GM19372 (cell line): ENCODE results near the gene CHIC2.
"Not testable (repeated sequence)": the region's sequence is repeated elsewhere in the genome, so short reads cannot be mapped to it uniquely, and the experiment has no call there.

ENCODE experiments used
- ATAC-seq: cut with Tn5 transposase; IDR thresholded peaks from one replicate; pipeline ENCODE4 v1.9.1; 2021; ENCODE audit warnings: mild to moderate bottlenecking, low read depth, moderate library complexity; ENCODE audit not compliant: unreplicated experiment

The CHIC2 gene

GRCh38 chr4:54064317-54065111 lies at the start of gene CHIC2:
Gene CHIC2, minus strand, starts transcription at chr4:54064605. Its CDS starts 305 bp downstream, at chr4:54064300.
- peak; percentile 96 for ATAC-seq

GRCh38 chr4:54113206-54113605 lies 48.8 kb upstream of the CHIC2 start:
- not testable (repeated sequence) for ATAC-seq

DNA sequence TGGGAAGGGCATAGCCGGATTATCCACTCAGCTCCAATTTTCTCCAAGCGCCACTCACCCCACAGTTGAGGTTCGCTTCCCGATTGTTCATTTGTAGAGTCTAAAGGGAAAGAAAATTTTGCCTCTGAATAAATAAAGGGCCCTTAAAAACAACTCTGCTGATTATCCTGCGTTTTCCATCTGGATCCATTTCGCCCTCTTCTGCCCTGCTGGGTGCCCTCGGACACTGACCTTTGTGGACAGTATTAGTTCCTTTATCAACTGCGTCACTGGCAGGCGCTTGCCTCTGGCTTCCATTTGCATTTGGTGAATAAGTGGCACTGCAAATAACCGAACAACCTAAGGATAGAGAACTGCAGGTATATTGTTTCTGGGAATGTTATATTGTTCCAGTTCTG lies 45.6 kb upstream of the CHIC2 start:
- ATAC-seq = no peak

GRCh38 chr4:54109241-54110018 lies 45.0 kb upstream of the CHIC2 start:
- no peak for ATAC-seq

DNA sequence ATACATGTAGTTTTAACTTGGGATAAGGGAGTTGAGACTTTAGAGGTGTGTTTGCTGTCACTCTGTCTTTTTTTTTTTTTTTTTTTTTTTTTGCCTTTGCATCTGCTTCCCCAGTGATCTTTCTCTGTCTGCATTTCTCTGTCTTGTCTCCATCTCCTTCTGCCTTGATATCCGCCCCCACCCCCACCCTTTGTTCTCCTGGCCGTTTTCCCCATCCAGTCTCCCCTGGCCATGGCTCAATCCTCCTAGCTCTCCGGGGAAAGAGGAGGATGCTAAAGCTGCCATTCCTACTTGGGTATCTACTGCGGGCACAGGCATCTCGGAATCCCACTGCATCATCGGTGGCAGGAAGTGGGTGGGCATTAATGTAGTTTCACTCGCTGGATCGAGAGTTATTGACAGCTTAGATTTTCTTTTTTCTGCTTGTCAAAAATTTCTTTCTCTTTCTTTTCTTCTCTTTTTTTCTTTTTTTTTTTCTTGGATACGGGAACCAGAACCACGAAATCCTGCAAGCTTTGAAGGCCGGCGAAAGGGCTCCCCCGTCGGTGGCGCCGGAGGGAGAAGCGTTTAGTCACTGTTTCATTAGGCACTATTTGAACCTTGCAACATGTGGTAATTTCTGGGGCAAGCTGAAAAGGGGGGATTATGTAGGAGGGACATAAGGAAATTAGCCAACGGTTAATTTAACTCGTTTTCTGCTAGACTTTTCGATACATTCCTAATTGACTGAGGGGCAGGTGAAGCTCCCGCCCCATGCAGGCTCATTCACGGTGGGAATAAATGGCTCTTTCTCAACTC lies 43.7 kb upstream of the CHIC2 start:
- no peak for ATAC-seq

- ATAC-seq = peak; percentile 51
Measured at GRCh38 chr4:54104907-54105306, 40.5 kb upstream of the CHIC2 start.

- no peak for ATAC-seq
Measured at GRCh38 chr4:54103190-54103574, 38.8 kb upstream of the CHIC2 start.

DNA sequence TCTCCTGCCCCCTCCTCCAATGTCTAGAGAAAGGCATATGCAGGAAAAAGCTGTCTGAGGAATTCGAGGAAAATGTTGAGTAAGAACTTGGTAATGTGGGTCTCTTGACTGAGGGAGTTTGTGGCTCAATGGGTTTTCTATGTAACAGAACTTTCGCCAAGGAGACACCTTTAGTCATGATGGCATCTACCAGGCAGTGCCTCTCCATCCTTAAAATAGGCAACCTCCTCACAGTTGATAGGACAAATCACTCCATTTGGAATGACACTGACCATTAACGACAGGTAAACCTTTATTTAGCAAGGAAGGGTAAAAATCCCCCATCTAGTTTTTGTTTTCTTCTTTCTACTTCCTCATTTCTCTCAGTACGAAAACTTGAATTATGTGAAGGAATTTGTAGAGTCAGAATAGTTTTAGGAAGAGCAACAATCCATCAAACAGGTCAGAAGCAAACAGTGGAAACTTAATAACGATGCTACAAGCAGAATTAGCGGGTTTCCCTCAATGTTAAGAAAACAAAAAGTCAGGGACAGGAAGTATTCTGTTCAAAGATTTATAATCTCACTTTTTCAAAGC lies 38.2 kb upstream of the CHIC2 start:
- no peak for ATAC-seq

DNA sequence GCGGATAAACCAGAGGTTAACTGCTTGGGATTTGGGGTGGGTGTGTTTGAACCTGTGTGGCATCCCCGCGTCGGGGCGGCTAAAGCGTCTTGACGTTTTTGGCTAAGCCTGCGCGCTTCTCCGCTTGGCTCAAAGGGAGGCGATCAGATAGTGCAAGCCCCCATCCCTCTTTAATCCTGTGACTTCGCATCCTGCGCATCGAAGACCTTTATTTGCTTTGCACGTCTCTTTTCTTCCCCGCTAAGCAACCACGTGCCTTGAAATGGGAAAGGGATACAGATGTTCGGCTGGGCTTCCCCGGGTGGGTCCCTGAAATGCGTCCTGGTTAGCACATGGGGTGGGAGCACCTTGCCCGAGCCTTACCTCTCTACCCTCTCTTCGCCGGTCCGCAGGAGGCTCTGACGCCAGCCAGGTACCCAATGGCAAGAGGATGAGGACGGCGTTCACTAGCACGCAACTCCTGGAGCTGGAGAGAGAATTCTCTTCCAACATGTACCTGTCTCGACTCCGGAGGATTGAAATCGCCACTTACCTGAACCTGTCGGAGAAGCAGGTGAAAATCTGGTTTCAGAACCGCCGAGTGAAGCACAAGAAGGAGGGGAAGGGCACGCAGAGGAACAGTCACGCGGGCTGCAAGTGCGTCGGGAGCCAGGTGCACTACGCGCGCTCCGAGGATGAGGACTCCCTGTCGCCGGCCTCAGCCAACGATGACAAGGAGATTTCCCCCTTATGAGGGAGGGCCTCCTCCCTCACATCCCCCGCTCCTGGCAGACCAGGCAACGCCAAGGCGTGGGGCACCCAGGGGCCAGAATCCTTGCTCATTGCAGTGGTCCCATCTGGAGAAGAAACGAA lies 37.0 kb upstream of the CHIC2 start:
- no peak for ATAC-seq

GRCh38 chr4:54100595-54101189 lies 36.3 kb upstream of the CHIC2 start:
- ATAC-seq = no peak

DNA sequence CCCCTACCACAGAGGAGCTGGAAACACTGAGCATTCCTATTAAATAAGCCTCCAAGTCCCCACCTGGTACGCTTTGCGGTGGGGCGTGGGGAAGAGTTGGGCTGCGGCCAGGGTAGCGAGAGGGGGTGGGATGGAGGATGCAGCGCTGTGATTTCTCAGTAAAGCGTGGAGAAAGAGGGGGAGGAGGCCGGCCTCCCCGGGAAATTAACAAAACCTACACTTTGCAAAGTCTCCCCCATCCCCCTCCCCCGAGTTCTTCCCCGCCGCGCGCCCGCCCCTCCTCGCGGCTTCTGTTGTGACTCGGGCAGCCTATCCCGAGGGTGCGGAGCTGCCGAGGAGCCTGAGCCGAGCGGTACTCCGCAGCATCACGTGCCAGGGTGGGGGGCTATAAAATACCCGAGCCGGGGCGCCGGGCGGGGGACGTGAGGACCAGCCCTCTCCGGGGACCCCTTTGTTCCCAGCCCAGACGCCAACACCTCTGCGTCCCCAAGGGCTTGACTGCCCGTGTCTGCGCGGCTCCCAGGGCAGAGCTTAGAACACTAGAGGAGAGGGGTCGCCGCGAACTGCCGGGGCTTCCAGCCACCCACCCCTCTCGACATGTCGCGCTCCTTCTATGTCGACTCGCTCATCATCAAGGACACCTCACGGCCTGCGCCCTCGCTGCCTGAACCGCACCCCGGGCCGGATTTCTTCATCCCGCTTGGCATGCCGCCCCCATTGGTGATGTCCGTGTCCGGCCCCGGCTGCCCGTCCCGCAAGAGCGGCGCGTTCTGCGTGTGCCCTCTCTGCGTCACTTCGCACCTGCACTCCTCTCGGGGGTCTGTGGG lies 35.6 kb upstream of the CHIC2 start, which contains the start of gene GSX2:
Gene GSX2, plus strand, starts transcription at position 416 of the 827 bp plus-strand sequence. Its CDS starts 182 bp downstream, at position 598.
- ATAC-seq = no peak

DNA sequence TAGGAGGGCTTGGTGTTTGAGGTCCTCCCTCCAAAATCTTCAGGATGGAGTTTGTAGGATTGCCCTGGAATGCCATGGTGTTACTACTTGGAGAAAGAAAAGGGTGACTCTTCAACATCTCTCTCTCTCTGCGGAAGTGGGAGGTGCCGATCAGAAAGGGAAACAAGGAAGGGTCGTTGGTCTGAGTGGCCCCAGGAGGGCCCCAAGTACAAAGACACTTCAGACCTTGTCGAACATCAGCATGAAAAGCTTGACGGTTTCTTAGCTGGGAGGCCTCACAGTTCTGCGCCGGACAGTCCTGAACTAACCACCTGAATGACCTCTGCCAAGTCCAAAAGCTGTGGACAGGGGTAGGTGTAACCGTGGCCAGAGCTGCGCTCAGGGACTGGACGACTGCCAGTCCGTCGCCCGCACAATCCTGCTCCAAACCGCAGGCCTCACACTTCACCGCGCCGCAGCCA lies 34.9 kb upstream of the CHIC2 start:
- no peak for ATAC-seq

GRCh38 chr4:54098375-54098774 lies 34.0 kb upstream of the CHIC2 start:
- no peak for ATAC-seq

GRCh38 chr4:54097152-54097551 lies 32.7 kb upstream of the CHIC2 start:
- no peak for ATAC-seq

GRCh38 chr4:54096295-54096962 lies 32.0 kb upstream of the CHIC2 start:
- ATAC-seq = no peak

GRCh38 chr4:54095110-54095825 lies 30.9 kb upstream of the CHIC2 start:
- ATAC-seq = no peak

- ATAC-seq = no peak
Measured at GRCh38 chr4:54094451-54094850, 30.0 kb upstream of the CHIC2 start.
